K562 (cell line): ENCODE results near the gene PANX1. TPM values are rescaled to one million over a fixed set of nuclear protein-coding genes. Genes with fewer than 3 reads are reported as not detected.

Experiments
- CC2D1A ChIP-seq: fragments of 450-650 bp; IDR thresholded peaks from 2 replicates; pipeline ENCODE4 v1.6.1; 2017; ENCODE audit warnings: mild to moderate bottlenecking
- FOXK2 ChIP-seq, 2 experiments: fragments of 450-650 bp; IDR thresholded peaks in 1 of 2; conservative IDR thresholded peaks in 1 of 2; 2 replicates each; pipeline ENCODE4 v1.6.1; 2016; ENCODE audit warnings: low read depth in 2 of 2, mild to moderate bottlenecking in 1 of 2
- HNRNPK ChIP-seq: fragments of 200-400 bp; formaldehyde crosslinking; IDR thresholded peaks from one replicate; pipeline ENCODE4 v1.6.1; 2018; ENCODE audit warnings: mild to moderate bottlenecking, low read depth, low read length; ENCODE audit not compliant: poor library complexity, severe bottlenecking
- LCOR ChIP-seq: sonication (generic); formaldehyde crosslinking; IDR thresholded peaks from 2 replicates; pipeline ENCODE4 v1.8.0; 2022; ENCODE audit warnings: mild to moderate bottlenecking, missing genetic modification reagents
- RFX5 ChIP-seq: IDR thresholded peaks from 2 replicates; pipeline ENCODE4 v1.6.1; 2011; ENCODE audit warnings: low read depth, mild to moderate bottlenecking, improper control_type of control experiment, low read length
- ZBED1 ChIP-seq: IDR thresholded peaks from 2 replicates; pipeline ENCODE4 v1.6.1; 2014
- ZNF444 ChIP-seq: fragments of 250-450 bp; sonication (Bioruptor Pico); IDR thresholded peaks from 2 replicates; pipeline ENCODE4 v1.4.0; 2020; ENCODE audit warnings: mild to moderate bottlenecking, moderate library complexity
- polyA plus RNA-seq, 8 experiments: library from polyadenylated mRNA; depleted of rRNA in 4 of 8; stranded (reverse) in 5 of 8; unstranded in 3 of 8; fragments of >200 nt; fragmentation: Nextera tagmentation in 2 of 8; fragmentation: Illumina TruSeq in 1 of 8; extraction: Ambion mirVana in 2 of 8; extraction: Trizol in 1 of 8; gene quantifications; 2 replicates each; pipeline versions ENCODE4 v1.2.1 to v1.2.3, GENCODE V29; 2011 to 2014; ENCODE audit warnings: inconsistent platforms in 1 of 8, missing spikeins in 1 of 8
- total RNA-seq, 7 experiments: library from RNA; depleted of rRNA in 6 of 7; stranded (reverse); fragments of >200 nt in 6 of 7; fragmentation: Illumina TruSeq in 2 of 7; extraction: Trizol in 2 of 7; gene quantifications; 2 replicates each; pipeline versions ENCODE4 v1.2.1 to v1.2.3, GENCODE V29; 2011 to 2021; ENCODE audit warnings: low replicate concordance in 1 of 7
- TF ChIP-seq, protein P1 (sequence below): fragments of 250-450 bp; sonication (Bioruptor Pico); IDR thresholded peaks from 2 replicates; pipeline ENCODE4 v1.4.0; 2020
- TF ChIP-seq, protein P2 (sequence below): fragments of 250-450 bp; sonication (Bioruptor Pico); IDR thresholded peaks from 2 replicates; pipeline ENCODE4 v1.8.0; 2022; ENCODE audit warnings: inconsistent platforms, mild to moderate bottlenecking, moderate library complexity, borderline replicate concordance
- TF ChIP-seq, protein P3 (sequence below), 2 experiments: fragments of 250-450 bp in 1 of 2; fragments of 450-650 bp in 1 of 2; sonication (Bioruptor Pico) in 1 of 2; IDR thresholded peaks; 2 replicates each; pipeline versions ENCODE4 v1.6.1 to v1.8.0; 2016 to 2021; ENCODE audit warnings: mild to moderate bottlenecking in 2 of 2, moderate library complexity in 2 of 2, missing compliant biosample characterization in 1 of 2, missing genetic modification characterization in 1 of 2
- TF ChIP-seq, protein P4 (sequence below): fragments of 450-650 bp; conservative IDR thresholded peaks from 2 replicates; pipeline ENCODE4 v1.6.1; 2016; ENCODE audit warnings: missing genetic modification characterization, low read depth, mild to moderate bottlenecking, control low read depth, missing compliant biosample characterization

Gene PANX1
- total and polyA plus RNA-seq, 9 of the 15 experiments (the other 6 are each of a cell fraction or from before 2014, with no cell fraction given), result 1.9 to 14.8 (median 10.1) TPM

DNA sequence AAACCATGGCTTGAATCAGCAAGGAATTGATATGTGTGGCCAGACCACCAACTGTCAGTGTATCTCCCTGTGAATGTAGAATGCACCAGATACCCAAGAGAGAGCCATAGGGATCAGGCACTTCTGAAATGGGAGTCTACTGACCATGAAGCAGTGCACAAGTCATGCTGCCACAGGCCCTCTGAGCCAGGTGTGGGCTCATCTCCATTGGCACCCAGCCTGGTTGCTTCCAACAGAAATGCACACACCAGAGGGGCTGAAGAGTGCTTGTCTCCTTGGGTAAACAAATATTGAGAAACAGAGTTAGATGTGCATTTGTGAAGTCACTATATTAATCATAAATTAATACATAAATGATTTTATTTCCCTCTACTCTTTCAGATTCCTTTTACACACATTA, 28.4 kb upstream of the PANX1 start (continued):
- TF ChIP-seq, protein P1, sequence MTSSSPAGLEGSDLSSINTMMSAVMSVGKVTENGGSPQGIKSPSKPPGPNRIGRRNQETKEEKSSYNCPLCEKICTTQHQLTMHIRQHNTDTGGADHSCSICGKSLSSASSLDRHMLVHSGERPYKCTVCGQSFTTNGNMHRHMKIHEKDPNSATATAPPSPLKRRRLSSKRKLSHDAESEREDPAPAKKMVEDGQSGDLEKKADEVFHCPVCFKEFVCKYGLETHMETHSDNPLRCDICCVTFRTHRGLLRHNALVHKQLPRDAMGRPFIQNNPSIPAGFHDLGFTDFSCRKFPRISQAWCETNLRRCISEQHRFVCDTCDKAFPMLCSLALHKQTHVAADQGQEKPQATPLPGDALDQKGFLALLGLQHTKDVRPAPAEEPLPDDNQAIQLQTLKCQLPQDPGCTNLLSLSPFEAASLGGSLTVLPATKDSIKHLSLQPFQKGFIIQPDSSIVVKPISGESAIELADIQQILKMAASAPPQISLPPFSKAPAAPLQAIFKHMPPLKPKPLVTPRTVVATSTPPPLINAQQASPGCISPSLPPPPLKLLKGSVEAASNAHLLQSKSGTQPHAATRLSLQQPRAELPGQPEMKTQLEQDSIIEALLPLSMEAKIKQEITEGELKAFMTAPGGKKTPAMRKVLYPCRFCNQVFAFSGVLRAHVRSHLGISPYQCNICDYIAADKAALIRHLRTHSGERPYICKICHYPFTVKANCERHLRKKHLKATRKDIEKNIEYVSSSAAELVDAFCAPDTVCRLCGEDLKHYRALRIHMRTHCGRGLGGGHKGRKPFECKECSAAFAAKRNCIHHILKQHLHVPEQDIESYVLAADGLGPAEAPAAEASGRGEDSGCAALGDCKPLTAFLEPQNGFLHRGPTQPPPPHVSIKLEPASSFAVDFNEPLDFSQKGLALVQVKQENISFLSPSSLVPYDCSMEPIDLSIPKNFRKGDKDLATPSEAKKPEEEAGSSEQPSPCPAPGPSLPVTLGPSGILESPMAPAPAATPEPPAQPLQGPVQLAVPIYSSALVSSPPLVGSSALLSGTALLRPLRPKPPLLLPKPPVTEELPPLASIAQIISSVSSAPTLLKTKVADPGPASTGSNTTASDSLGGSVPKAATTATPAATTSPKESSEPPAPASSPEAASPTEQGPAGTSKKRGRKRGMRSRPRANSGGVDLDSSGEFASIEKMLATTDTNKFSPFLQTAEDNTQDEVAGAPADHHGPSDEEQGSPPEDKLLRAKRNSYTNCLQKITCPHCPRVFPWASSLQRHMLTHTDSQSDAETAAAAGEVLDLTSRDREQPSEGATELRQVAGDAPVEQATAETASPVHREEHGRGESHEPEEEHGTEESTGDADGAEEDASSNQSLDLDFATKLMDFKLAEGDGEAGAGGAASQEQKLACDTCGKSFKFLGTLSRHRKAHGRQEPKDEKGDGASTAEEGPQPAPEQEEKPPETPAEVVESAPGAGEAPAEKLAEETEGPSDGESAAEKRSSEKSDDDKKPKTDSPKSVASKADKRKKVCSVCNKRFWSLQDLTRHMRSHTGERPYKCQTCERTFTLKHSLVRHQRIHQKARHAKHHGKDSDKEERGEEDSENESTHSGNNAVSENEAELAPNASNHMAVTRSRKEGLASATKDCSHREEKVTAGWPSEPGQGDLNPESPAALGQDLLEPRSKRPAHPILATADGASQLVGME (CRISPR knock-in tag), result no peak
- TF ChIP-seq FOXK2 (conservative IDR thresholded peaks at IDR 0.05 in 1 of 2, IDR thresholded peaks at IDR 0.05 in 1 of 2; ENCODE audit: low read depth in 2 of 2) (no peak), LCOR (CRISPR knock-in tag) (no peak), HNRNPK (no peak), RFX5 (no peak), ZNF444 (CRISPR knock-in tag) (no peak), CC2D1A (no peak), ZBED1 (no peak)
- TF ChIP-seq, protein P2, sequence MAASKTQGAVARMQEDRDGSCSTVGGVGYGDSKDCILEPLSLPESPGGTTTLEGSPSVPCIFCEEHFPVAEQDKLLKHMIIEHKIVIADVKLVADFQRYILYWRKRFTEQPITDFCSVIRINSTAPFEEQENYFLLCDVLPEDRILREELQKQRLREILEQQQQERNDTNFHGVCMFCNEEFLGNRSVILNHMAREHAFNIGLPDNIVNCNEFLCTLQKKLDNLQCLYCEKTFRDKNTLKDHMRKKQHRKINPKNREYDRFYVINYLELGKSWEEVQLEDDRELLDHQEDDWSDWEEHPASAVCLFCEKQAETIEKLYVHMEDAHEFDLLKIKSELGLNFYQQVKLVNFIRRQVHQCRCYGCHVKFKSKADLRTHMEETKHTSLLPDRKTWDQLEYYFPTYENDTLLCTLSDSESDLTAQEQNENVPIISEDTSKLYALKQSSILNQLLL (CRISPR knock-in tag), result no peak
- TF ChIP-seq, protein P3, sequence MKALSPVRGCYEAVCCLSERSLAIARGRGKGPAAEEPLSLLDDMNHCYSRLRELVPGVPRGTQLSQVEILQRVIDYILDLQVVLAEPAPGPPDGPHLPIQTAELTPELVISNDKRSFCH (CRISPR knock-in tag; IDR thresholded peaks at IDR 0.05), result no peak
- TF ChIP-seq, protein P3 (tag; IDR thresholded peaks at IDR 0.05), result no peak
- TF ChIP-seq, protein P4, sequence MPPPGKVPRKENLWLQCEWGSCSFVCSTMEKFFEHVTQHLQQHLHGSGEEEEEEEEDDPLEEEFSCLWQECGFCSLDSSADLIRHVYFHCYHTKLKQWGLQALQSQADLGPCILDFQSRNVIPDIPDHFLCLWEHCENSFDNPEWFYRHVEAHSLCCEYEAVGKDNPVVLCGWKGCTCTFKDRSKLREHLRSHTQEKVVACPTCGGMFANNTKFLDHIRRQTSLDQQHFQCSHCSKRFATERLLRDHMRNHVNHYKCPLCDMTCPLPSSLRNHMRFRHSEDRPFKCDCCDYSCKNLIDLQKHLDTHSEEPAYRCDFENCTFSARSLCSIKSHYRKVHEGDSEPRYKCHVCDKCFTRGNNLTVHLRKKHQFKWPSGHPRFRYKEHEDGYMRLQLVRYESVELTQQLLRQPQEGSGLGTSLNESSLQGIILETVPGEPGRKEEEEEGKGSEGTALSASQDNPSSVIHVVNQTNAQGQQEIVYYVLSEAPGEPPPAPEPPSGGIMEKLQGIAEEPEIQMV, result no peak
- TF ChIP-seq, all 486 proteins: peak for 0
